Hepatic stellate cell (primary cell): Measurements from ENCODE around the gene ZDHHC16.
A peak's percentile ranks its signal among the peaks of the same experiment; 100 is the strongest.
"Not testable (repeated sequence)": the region's sequence is repeated elsewhere in the genome, so short reads cannot be mapped to it uniquely, and the experiment has no call there.

ENCODE experiments used
- DNase-seq: peaks from one replicate; pipeline ENCODE4 v3.0.0; 2011; ENCODE audit warnings: low spot score

The ZDHHC16 gene

GRCh38 chr10:97445722-97446639 is at the start of gene ZDHHC16, which contains the start of gene EXOSC1:
ZDHHC16 (plus strand) TSS chr10:97446175; CDS start chr10:97451676, 5,501 bp downstream.
EXOSC1 (minus strand) TSS chr10:97446006; CDS start chr10:97445985, 21 bp downstream.
- DNase-seq: peak; percentile 100

DNA sequence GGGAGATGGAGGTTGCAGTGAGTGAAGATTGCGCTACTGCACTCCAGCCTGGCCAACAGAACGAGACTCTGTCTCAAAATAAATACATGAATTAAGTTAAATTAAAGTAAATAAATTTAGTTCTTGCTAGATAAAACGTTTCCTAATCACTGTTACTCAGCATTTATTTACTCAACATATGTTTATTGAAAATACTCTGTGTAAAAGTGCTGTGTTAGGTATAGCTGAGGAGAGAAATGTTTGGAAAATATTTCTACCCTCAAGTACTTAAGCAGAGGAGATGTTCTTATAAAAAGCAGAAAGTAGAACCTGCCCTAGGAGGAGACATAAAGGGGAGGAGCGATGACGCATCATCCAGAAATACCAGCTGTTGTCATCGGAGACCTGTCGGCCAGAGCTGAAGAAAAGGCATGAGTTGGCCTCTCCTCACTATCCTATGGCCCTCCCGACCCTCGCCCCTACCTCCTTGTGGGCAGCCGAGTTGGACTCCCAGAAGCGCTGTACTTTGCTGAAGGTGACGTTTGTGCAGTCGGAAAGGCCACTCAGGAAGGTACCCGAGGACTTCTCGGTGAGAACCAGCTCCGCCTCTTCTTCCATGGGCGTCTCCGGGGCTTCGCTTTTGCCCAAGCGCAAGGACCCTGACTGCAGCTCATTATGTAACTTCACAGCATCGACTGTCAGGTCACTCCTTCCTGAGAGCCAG is 46.0 kb upstream of the ZDHHC16 start:
- DNase-seq: peak; percentile 53

- peak; percentile 98 for DNase-seq
These were observed 45.1 kb upstream of the ZDHHC16 start, which contains the start of gene RRP12 for GRCh38 chr10:97400665-97401454. RRP12 (minus strand) TSS chr10:97401340; CDS start chr10:97401231, 109 bp downstream.

DNA sequence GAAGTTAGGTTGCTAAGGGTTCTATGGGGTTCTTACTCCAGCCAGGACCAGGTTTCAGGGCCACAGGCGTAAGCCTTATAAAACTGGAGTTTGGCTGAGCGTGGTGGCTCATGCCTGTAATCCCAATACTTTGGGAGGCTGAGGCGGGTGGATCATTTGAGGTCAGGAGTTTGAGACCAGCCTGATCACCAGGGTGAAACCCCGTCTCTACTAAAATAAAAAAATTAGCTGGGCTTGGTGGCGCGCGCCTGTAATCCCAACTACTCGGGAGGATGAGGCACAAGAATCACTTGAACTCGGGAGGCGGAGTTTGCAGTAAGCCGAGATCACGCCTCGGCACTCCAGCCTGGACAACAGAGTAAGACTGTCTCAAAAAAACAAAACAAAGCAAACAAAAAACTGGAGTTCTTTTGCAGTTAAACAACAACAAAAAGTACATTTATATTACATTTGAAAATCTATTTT is 44.5 kb upstream of the ZDHHC16 start:
- DNase-seq: no peak

- no peak for DNase-seq
These were observed 41.9 kb upstream of the ZDHHC16 start for GRCh38 chr10:97404044-97404443.

- no peak for DNase-seq
These were observed 39.9 kb upstream of the ZDHHC16 start for GRCh38 chr10:97406064-97406463.

- not testable (repeated sequence) for DNase-seq
These were observed 39.5 kb upstream of the ZDHHC16 start for GRCh38 chr10:97406483-97406882.

DNA sequence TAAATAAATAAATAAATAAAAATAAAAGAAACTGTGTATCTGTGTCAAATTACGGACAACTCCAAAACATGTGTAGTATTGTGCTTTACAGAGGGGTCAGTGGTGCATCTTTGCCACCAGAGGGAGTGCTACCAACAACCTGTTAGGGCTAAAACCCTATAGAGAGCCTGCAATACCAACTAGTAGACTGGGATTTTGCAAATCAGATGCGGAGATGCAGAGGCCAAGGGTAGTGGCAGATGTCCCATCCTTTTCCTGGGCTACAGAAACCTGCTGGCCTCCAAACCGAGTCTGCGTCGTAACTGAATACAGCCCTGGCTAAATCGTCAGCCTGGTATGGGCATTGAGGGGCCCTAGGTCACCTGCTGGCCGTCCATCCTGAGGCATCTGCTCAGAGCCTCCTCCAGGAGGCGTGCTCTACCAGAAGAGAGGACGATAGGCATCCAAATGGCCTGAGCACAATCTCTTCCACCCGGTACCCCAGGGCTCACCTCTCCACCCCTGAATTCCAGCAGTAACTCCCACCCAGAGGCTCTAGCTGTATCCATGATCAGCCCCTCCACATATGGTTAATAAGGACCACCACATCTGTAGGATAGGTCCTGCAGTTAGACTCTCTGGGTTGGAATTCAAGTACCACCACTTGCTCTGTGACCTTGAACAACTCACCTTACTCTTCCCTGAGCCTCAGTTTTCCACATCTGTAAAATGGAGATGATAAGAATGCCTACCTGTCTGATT is 38.6 kb upstream of the ZDHHC16 start:
- DNase-seq: peak; percentile 82

GRCh38 chr10:97407952-97408248 is 38.1 kb upstream of the ZDHHC16 start:
- DNase-seq: no peak

GRCh38 chr10:97408496-97408992 is 37.4 kb upstream of the ZDHHC16 start:
- no peak for DNase-seq

DNA sequence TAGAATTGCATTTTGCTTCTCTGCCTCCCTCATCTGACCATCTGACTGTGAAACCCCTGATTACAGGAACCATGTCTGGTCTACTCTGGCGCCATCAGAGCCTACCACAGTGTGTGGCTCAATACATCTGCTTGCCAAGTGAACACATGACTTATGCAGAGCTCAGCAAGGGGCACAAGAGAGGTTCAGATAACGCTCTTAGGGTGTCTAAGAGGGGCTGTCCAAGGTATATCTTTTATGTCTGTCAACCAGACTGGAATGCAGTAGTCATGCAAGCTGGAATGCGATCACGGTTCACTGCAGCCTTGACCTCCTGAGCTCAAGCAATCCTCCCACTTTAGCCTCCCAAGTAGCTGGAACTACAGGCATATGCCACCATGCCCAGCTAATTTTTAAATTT is 34.6 kb upstream of the ZDHHC16 start:
- DNase-seq: no peak

DNA sequence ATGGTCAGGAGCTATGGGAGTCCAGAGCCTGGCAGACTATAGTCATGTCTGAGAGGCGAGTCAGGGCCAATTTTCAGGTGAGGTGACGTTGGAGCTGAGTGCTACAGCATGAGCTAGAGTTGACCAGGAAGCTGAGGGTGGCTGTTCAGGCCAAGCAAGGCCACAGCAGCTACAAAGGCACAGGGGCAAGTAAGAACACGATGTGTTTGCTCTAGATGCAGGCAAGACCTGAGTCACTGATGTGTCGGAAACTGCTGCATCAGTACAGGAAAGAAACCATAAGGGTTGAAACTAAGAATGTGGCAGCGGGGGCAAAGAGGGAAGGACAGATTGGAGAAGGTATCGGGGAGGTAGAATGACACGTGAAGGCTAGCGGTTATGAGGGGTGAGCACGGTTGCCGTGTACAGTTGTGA is 33.1 kb upstream of the ZDHHC16 start:
- DNase-seq: no peak

DNA sequence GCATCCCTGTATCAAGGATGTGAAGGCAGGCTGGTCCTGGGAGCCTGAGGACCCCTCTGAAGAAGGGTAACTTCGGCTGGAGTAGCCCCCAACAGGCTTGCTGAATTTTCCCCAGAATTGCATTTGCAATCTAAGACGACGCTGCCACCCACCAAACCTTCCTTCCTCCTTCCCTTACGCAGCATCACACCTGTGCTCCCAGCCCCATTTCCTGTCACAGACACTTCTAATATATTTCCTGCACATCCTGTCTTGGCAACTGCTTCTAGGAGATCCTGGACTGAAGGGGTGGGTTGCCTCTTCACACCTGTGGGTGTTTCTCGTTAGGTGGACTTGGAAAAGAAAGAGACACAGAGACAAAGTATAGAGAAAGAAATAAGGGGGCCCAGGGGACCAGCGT is 29.4 kb upstream of the ZDHHC16 start:
- DNase-seq: no peak

DNA sequence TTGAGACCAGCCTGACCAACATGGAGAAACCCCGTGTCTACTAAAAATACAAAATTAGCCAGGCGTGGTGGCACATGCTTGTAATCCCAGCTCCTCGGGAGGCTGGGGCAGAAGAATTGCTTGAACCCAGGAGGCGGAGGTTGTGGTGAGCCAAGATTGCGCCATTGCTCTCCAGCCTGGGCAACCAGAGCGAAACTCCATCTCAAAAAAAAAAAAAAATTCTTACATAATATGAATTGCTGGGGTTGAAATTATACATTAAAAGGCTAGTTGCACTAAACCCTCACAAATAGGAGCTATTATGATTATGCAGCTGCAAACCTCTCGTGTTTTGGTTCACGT is 22.2 kb upstream of the ZDHHC16 start:
- DNase-seq: not testable (repeated sequence)

GRCh38 chr10:97425964-97426775 is 19.8 kb upstream of the ZDHHC16 start, which contains the start of gene PGAM1:
PGAM1 (plus strand) TSS chr10:97426191; CDS start chr10:97426308, 117 bp downstream.
- DNase-seq: peak; percentile 100

GRCh38 chr10:97426776-97427570 is 19.0 kb upstream of the ZDHHC16 start:
- DNase-seq: no peak

DNA sequence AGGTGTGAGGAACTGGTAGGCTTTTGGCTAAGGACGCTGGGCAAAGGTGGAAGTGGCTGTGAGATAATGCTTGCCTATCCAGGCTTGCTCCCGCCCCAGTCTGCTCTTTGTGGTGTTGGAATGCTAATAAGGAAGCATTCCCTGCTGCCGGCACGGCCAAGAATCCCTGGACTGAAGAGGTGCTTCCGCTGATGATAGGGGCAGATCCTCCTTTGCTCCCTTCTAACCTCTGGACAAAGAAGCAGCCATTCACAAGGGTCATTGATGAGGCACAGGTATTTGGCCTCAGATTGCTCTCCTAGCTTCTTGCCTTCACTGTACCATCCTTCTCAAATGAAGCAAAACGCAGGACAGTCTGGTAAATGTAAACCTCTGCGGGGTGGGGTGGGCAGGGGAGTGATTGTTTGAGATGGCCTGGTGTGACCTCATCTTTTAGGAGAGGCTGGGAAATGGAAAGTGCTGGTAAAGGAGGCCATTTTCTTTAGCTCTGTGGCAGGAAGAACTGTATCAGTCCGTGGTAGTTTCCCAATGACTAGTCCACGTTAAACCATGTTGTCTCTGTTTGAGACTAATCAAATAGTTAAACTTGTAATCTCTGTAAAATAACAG is 18.3 kb upstream of the ZDHHC16 start:
- DNase-seq: no peak

- DNase-seq: no peak
These were observed 17.4 kb upstream of the ZDHHC16 start for GRCh38 chr10:97428572-97428981.

DNA sequence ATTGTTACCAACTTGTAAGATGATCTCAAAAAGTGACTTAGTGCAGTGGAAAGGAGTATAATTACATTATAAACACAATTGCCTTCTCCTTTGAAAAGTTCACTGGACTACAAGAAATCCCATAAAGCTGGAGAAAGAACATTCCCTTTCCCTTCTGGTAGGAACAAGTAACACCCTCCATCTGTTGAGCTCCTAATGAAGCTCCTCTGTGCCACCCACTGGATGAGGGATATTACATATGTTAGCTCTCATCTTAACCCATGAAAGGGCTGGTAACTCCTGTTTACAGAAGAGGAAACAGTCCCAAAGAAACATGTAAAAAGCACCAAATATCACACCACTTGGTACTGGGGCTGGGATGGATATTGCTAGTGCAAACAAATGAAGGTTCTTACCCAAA is 11.9 kb upstream of the ZDHHC16 start:
- no peak for DNase-seq
